IMR-90 (cell line): ENCODE results near the gene LRRC4C.

Source experiments
- CEBPB ChIP-seq: IDR thresholded peaks from 2 replicates; pipeline ENCODE4 v1.6.1; 2012; ENCODE audit warnings: low read depth, low read length, improper control_type of control experiment
- CHD1 ChIP-seq: IDR thresholded peaks from 2 replicates; pipeline ENCODE4 v1.6.1; 2012; ENCODE audit warnings: low read depth, low read length, improper control_type of control experiment
- FOS ChIP-seq: fragments of 150-350 bp; IDR thresholded peaks from 2 replicates; pipeline ENCODE4 v1.6.1; 2016; ENCODE audit warnings: low read depth, low read length
- MAZ ChIP-seq: IDR thresholded peaks from 2 replicates; pipeline ENCODE4 v1.6.1; 2012; ENCODE audit warnings: low read depth, mild to moderate bottlenecking, low read length, improper control_type of control experiment, moderate library complexity, borderline replicate concordance
- POLR2A ChIP-seq: IDR thresholded peaks from 2 replicates; pipeline ENCODE4 v1.6.1; 2012; ENCODE audit warnings: mild to moderate bottlenecking, low read depth, low read length
- RAD21 ChIP-seq: IDR thresholded peaks from 2 replicates; pipeline ENCODE4 v1.6.1; 2012; ENCODE audit warnings: low read length, improper control_type of control experiment
- RCOR1 ChIP-seq: IDR thresholded peaks from 2 replicates; pipeline ENCODE4 v1.6.1; 2012; ENCODE audit warnings: mild to moderate bottlenecking, low read length, improper control_type of control experiment; ENCODE audit not compliant: insufficient replicate concordance
- SMC3 ChIP-seq: fragments of 150-350 bp; IDR thresholded peaks from 2 replicates; pipeline ENCODE4 v1.6.1; 2016; ENCODE audit warnings: low read depth, mild to moderate bottlenecking, antibody characterized with exemption, low read length, moderate library complexity
- TF ChIP-seq, protein P1 (sequence below): conservative IDR thresholded peaks from 2 replicates; pipeline ENCODE4 v1.5.1; 2012; ENCODE audit warnings: mild to moderate bottlenecking, low read depth, low read length, improper control_type of control experiment

DNA sequence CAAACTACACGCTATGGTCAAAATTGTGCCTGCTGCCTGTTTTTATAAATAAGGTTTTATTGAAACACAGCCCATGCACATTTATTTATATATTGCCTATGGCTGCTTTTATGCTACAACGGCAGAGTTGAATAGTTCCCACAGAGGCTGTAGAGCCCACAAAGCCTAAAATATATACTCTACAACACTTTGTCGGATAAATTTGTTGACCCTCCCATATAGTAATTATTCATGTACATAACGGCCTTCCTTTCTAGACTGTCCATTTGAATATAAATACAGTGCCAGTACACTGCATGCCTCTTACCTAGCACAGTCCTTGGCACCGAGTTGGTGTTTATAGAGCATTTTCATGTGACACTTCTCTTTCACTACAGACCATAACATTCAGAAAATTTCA, 314.0 kb downstream of the LRRC4C start:
- no peak for TF ChIP-seq MAZ
- TF ChIP-seq RAD21: no peak
- TF ChIP-seq CEBPB: no peak
- TF ChIP-seq, protein P1, sequence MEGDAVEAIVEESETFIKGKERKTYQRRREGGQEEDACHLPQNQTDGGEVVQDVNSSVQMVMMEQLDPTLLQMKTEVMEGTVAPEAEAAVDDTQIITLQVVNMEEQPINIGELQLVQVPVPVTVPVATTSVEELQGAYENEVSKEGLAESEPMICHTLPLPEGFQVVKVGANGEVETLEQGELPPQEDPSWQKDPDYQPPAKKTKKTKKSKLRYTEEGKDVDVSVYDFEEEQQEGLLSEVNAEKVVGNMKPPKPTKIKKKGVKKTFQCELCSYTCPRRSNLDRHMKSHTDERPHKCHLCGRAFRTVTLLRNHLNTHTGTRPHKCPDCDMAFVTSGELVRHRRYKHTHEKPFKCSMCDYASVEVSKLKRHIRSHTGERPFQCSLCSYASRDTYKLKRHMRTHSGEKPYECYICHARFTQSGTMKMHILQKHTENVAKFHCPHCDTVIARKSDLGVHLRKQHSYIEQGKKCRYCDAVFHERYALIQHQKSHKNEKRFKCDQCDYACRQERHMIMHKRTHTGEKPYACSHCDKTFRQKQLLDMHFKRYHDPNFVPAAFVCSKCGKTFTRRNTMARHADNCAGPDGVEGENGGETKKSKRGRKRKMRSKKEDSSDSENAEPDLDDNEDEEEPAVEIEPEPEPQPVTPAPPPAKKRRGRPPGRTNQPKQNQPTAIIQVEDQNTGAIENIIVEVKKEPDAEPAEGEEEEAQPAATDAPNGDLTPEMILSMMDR: no peak
- no peak for TF ChIP-seq POLR2A
- no peak for TF ChIP-seq SMC3
- TF ChIP-seq RCOR1: no peak
- no peak for TF ChIP-seq CHD1
- no peak for TF ChIP-seq FOS
